Adrenal gland (tissue), 12 donors: Measurements from ENCODE around the gene NACC2. TPM values are rescaled to one million over a fixed set of nuclear protein-coding genes. Genes with fewer than 3 reads are reported as not detected.

Source experiments
- DNase-seq, 7 donors: peaks; one replicate each; pipeline ENCODE4 v3.0.0-alpha.2; 2019 to 2020
- H3K27ac ChIP-seq, 5 donors: fragments of 200-600 bp; sonication (generic) in 4 of 5; 1 replicate in 3 of 5; 2 replicates in 2 of 5; pipeline versions ENCODE4 v1.5.1 to v1.8.0; 2016 to 2020; ENCODE audit warnings: mild to moderate bottlenecking in 1 of 5
- H3K27me3 ChIP-seq: fragments of 200-600 bp; 2 replicates; pipeline ENCODE4 v1.8.0; 2021
- H3K36me3 ChIP-seq, 2 donors: fragments of 200-600 bp; replicated peaks in 1 of 2; 1 replicate in 1 of 2; 2 replicates in 1 of 2; pipeline versions ENCODE4 v1.5.1 to v1.8.0; 2018 to 2022
- H3K4me1 ChIP-seq, 2 donors: fragments of 200-600 bp; replicated peaks in 1 of 2; 1 replicate in 1 of 2; 2 replicates in 1 of 2; pipeline versions ENCODE4 v1.5.1 to v1.8.0; 2018 to 2021
- H3K4me3 ChIP-seq, 4 donors: fragments of 200-600 bp; sonication (generic) in 3 of 4; one replicate each; pipeline ENCODE4 v1.5.1; 2016 to 2018
- H3K9me3 ChIP-seq, 3 donors: fragments of 200-600 bp; sonication (generic) in 1 of 3; replicated peaks in 1 of 3; 1 replicate in 2 of 3; 2 replicates in 1 of 3; pipeline versions ENCODE4 v1.5.1 to v1.8.0; 2016 to 2021
- POLR2A ChIP-seq, 2 donors: fragments of 450-650 bp; IDR thresholded peaks; one replicate each; pipeline ENCODE4 v1.6.1; 2017; ENCODE audit warnings: antibody characterized with exemption in 2 of 2, mild to moderate bottlenecking in 2 of 2, moderate library complexity in 1 of 2
- WGBS, 4 donors: extraction: QIAGEN DNeasy Blood & Tissue Kit in 2 of 4; methylation state at CpG; one replicate each; pipeline versions ENCODE4 v1.1.5 to v1.1.7; 2013 to 2017; 5-methylcytosine and 5-hydroxymethylcytosine counted together
- intact Hi-C, 2 donors: fragments of 100-400 bp; cut with DNase I; formaldehyde crosslinking; loops; one replicate each; pipeline versions ENCODE4 v1.14.1 to v1.15.0; 2022 to 2023
- polyA plus RNA-seq, 3 donors: library from polyadenylated mRNA; stranded (reverse); fragments of 200-250 nt in 2 of 3; fragments of 350-450 nt in 1 of 3; fragmentation: Illumina TruSeq in 1 of 3; extraction: RNeasy Lipid Tissue Mini Kit (QIAGEN cat#74804) in 1 of 3; gene quantifications; one replicate each; pipeline ENCODE4 v1.2.3, GENCODE V29; 2013 to 2014
- total RNA-seq, 9 donors: library from RNA; depleted of rRNA in 4 of 9; stranded (reverse); fragments of >200 nt in 4 of 9; fragments of 120-200 nt in 1 of 9; fragmentation: NEBNext Ultra II Directional in 1 of 9; extraction: Animal tissue kit (Norgen Biotek cat#: 25700) in 1 of 9; gene quantifications; one replicate each; pipeline versions ENCODE4 v1.1.0 to v1.2.4, GENCODE V29; 2013 to 2023
- TF ChIP-seq, protein P1 (sequence below), 6 experiments: fragments of 450-650 bp in 4 of 6; fragments of 200-600 bp in 2 of 6; sonication (generic) in 1 of 6; IDR thresholded peaks; 1 replicate in 5 of 6; 2 replicates in 1 of 6; pipeline versions ENCODE4 v1.5.1 to v1.8.0; 2016 to 2021; ENCODE audit warnings: antibody characterized with exemption in 6 of 6, mild to moderate bottlenecking in 2 of 6, moderate library complexity in 1 of 6
- donor health status: healthy with polysubstance abuse.
- donor health status: Bipolar disorder and iron deficiency.
- donor health status: DM: yes; HTN: yes; CAD: no.
- donor health status: DM: no; HTN: no; CAD: no.
- donor health status: DM: no; HTN: no; CAD: no.
- donor health status: DM: yes; HTN: yes; CAD: no.

The NACC2 gene
- total and polyA plus RNA-seq, 12 donors = 3.3 to 61.0 (median 35.3) TPM

DNA sequence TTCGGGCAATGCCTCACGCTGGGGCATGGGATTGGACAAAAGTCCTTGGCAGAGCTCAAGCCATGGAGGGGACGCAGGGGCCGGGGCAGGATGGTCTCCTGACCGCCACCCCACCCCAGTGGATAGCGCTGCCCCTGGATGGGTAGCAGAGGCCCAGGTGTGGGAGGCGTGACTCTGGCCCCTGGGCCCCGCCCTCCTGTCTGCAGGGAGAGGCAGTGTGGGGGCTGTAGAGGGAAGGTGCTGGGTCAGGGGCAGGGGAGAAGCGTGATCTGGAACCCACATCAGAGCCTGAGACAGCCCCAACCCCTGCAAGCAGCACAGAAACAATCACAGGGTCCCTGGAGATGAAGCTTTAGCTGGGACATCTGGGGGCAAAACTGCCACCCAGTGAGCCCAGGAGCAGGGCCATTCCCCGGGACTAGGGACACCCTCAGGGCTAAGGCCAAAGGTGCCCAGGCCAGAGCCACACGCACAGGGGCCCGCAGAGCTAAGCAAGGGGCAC, 36.2 kb downstream of the NACC2 start:
- DNase-seq = no peak
- intact Hi-C loops = no loop called here

DNA sequence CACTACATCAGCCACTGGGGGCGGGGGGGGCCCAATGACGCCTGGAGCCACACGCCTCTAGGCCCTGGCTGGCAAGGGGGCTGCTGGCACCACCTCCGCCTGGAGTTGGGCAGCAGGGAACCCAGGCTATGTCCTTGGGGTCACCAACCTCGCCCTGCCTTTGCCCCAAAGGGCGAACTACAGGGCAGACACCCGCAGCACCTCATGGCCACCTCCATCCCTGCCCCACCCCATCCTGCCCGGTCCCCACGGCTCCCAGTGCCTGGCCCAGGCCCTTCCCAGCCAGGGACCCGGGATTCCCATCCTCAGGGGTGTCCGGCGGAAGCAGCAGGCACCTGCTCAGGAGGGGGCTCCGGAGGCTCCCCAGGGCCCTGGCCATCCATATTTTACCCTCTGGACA, 37.0 kb downstream of the NACC2 start:
- TF ChIP-seq, protein P1, sequence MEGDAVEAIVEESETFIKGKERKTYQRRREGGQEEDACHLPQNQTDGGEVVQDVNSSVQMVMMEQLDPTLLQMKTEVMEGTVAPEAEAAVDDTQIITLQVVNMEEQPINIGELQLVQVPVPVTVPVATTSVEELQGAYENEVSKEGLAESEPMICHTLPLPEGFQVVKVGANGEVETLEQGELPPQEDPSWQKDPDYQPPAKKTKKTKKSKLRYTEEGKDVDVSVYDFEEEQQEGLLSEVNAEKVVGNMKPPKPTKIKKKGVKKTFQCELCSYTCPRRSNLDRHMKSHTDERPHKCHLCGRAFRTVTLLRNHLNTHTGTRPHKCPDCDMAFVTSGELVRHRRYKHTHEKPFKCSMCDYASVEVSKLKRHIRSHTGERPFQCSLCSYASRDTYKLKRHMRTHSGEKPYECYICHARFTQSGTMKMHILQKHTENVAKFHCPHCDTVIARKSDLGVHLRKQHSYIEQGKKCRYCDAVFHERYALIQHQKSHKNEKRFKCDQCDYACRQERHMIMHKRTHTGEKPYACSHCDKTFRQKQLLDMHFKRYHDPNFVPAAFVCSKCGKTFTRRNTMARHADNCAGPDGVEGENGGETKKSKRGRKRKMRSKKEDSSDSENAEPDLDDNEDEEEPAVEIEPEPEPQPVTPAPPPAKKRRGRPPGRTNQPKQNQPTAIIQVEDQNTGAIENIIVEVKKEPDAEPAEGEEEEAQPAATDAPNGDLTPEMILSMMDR (IDR thresholded peaks at IDR 0.05) = no peak
- TF ChIP-seq POLR2A (IDR thresholded peaks at IDR 0.05) = no peak
- H3K4me3 ChIP-seq = no peak overlapping the region
- H3K36me3 ChIP-seq = peaks cover 0 to 4% of the 10 kb centered on the region in 2 donors
- no peaks in the 10 kb centered on the region for H3K27me3 ChIP-seq
- peak in 1 of 7 donors; percentile 37 for DNase-seq
- intact Hi-C loops = no loop called here
- WGBS, 4 donors = 89 to 98% (median 91%) methylated on average over 9 to 13 of the region's 13 CpGs
- H3K27ac ChIP-seq = no peak overlapping the region
- peaks cover 17 to 18% of the 10 kb centered on the region in 2 donors for H3K4me1 ChIP-seq
- H3K9me3 ChIP-seq = no peaks in the 10 kb centered on the region

More for the DNA sequence above, 36.2 kb downstream of the NACC2 start:
- TF ChIP-seq POLR2A (IDR thresholded peaks at IDR 0.05) = no peak
- TF ChIP-seq, protein P1 (IDR thresholded peaks at IDR 0.05) = no peak
- Histone ChIP-seq H3K27ac (no peak overlapping the region), H3K27me3 (no peaks in the 10 kb centered on the region), H3K4me1 (peaks cover 11 to 14% of the 10 kb centered on the region in 2 donors), H3K4me3 (no peak overlapping the region), H3K9me3 (no peaks in the 10 kb centered on the region), H3K36me3 (peaks cover 0 to 6% of the 10 kb centered on the region in 2 donors)
- WGBS, 4 donors = 86 to 98% (median 94%) methylated on average over 5 to 12 of the region's 12 CpGs

DNA sequence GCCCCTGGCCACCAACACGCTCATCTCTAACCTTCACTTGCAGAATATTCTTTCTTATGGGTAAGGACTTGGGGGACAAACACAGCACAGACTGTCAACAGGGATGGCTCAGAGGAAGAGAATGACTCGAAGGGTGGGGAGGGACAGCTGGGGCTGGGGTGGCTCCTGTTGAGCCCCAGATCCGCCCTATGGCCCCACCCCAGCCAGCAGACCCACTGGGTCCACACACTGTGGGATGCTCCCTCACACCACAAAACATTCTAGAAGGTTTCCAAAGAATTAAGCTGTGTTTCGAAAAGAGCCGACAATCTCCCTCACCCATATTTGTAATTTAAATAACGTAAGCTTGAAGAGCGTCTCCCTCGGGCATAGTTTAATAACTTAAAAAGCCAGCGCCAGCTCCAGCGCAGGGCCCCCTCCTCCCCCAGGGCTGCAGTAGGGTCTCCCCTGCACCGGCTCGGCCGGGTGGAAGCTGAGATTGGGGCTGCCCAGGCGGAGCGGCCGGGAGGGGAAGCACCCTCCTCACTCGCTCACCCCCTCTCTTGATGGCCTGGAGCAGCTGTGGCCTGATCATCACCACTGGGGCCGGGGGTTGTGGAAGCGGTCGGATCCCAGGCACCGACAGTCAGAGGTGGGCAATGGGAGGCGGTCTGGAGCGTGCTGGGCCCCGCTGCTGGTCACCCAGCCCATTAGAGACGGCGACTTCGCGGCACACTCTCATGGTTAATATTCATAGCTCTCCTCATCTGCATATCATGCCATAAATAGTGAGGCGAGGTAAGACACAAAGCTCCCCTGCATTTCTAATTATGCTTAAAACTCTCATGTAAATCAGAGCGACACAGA, 37.6 kb downstream of the NACC2 start:
- intact Hi-C loops = no loop called here
- Histone ChIP-seq H3K36me3 (no peaks in the 10 kb centered on the region), H3K27ac (no peak overlapping the region), H3K4me3 (no peak overlapping the region), H3K27me3 (no peaks in the 10 kb centered on the region), H3K4me1 (peaks cover 23 to 24% of the 10 kb centered on the region in 2 donors), H3K9me3 (no peaks in the 10 kb centered on the region)
- DNase-seq = peak in 1 of 7 donors; percentile 43
- no peak for TF ChIP-seq POLR2A (IDR thresholded peaks at IDR 0.05)
- TF ChIP-seq, protein P1 (IDR thresholded peaks at IDR 0.05) = no peak
- 92 to 94% (median 93%) methylated on average over 21 to 30 of the region's 30 CpGs for WGBS, 4 donors

DNA sequence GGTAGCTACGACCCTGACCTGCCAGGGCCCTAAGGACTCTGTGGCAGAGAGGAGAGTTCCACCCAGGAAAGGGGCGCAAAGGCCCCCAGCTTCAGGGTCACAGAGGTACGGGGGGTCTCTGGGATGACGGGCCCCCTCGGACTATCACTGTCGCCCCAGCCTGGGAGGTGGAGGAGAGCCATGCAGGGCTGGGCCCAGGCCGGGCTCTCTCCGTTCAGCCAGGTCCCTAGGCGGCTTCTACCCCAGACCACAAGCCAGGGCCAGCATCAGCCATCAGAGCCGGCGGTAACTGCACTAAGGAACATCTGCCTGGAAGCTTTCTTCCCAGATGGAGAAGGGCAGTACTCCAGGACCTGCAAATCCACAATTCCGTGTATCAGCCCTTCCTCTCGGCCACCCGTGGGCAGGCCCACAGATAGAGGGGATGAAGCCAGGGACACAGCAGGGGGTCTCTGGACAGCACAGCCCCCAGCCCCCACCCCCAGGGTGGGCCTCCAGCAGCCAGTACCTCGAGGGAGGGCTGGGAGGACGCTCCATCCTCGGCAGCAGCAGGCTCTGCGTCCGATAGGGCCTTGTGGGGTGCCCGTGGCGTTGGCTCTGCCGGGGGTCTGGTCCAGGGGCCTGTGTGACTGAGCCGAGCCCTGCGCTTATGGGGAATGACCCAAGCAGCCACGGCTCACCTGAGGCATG, 38.4 kb downstream of the NACC2 start:
- H3K27me3 ChIP-seq = no peaks in the 10 kb centered on the region
- peaks cover 30 to 32% of the 10 kb centered on the region in 2 donors for H3K4me1 ChIP-seq
- H3K36me3 ChIP-seq = no peaks in the 10 kb centered on the region
- no peak for TF ChIP-seq POLR2A (IDR thresholded peaks at IDR 0.05)
- TF ChIP-seq, protein P1 (IDR thresholded peaks at IDR 0.05) = no peak
- peak in 1 of 7 donors; percentile 43 for DNase-seq
- intact Hi-C loops = no loop called here
- WGBS, 4 donors = 87 to 91% (median 90%) methylated on average over 7 to 25 of the region's 25 CpGs
- H3K27ac ChIP-seq = no peak overlapping the region
- no peak overlapping the region for H3K4me3 ChIP-seq
- no peaks in the 10 kb centered on the region for H3K9me3 ChIP-seq
